GM13976 (cell line): ENCODE measurements around the gene EEIG1.

Source experiments
- DNase-seq: peaks from one replicate; pipeline ENCODE4 v3.0.0; 2012; ENCODE audit warnings: low spot score
- in situ Hi-C: fragments of 300-500 bp; cut with MboI; formaldehyde crosslinking; loops from one replicate; pipeline ENCODE4 v1.12.0; 2022; ENCODE audit warnings: low sequenced_read_pairs, mixed read lengths, inconsistent platforms; ENCODE audit not compliant: unreplicated experiment
- TF ChIP-seq, protein P1 (sequence below): IDR thresholded peaks from 2 replicates; pipeline ENCODE4 v1.5.1; 2012; ENCODE audit warnings: borderline replicate concordance, mild to moderate bottlenecking; ENCODE audit not compliant: insufficient read depth; ENCODE audit errors: extremely low read depth, missing control alignments, control extremely low read depth

Gene EEIG1

GRCh38 chr9:127975376-127976315 is 5.1 kb downstream of the EEIG1 start:
- in situ Hi-C loops = no loop called here
- DNase-seq = no peak
- TF ChIP-seq, protein P1, sequence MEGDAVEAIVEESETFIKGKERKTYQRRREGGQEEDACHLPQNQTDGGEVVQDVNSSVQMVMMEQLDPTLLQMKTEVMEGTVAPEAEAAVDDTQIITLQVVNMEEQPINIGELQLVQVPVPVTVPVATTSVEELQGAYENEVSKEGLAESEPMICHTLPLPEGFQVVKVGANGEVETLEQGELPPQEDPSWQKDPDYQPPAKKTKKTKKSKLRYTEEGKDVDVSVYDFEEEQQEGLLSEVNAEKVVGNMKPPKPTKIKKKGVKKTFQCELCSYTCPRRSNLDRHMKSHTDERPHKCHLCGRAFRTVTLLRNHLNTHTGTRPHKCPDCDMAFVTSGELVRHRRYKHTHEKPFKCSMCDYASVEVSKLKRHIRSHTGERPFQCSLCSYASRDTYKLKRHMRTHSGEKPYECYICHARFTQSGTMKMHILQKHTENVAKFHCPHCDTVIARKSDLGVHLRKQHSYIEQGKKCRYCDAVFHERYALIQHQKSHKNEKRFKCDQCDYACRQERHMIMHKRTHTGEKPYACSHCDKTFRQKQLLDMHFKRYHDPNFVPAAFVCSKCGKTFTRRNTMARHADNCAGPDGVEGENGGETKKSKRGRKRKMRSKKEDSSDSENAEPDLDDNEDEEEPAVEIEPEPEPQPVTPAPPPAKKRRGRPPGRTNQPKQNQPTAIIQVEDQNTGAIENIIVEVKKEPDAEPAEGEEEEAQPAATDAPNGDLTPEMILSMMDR = no peak

GRCh38 chr9:127974769-127975261 is 6.0 kb downstream of the EEIG1 start:
- DNase-seq = no peak
- in situ Hi-C loops = no loop called here
- TF ChIP-seq, protein P1 = no peak

- TF ChIP-seq, protein P1 = no peak
- in situ Hi-C loops = no loop called here
- no peak for DNase-seq
These were observed 6.6 kb downstream of the EEIG1 start for GRCh38 chr9:127974001-127974768.

GRCh38 chr9:127973169-127974000 is 7.4 kb downstream of the EEIG1 start:
- in situ Hi-C loops = no loop called here
- TF ChIP-seq, protein P1 = no peak
- no peak for DNase-seq

DNA sequence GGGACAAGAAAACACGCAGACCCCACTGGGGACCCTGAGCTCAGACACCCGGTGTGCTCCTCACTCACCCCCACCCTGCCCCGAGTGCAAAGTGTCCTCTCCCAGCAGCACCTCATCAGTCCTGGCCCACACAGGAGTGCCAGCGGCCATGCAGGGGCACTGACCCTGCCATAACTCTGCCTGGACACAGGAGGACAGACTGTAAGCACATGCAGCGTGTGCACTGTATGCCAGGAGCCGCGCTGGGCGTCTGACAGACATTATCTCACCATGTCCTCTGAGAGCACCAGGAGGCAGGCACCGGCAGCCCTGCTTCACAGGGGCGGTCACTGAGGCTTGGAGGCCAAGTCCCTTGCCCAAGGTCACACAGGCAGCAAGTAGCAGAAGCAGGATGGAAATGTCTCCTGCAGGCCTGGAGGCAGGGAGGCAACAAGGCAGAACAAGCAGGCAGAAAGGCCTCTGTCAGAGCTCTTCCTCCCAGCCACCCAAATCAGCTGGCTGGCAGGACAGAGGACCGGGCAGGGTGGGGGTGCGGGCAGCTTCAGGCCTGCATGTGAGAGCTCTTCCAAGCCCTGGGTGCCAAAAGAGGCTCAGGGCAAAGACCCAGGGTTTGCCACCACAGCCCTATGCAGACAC is 8.4 kb downstream of the EEIG1 start:
- in situ Hi-C loops = no loop called here

More for the DNA sequence above, 8.4 kb downstream of the EEIG1 start:
- TF ChIP-seq, protein P1 = no peak
- no peak for DNase-seq
